ENCODE measurements around the gene HMGXB4.
"Not testable (repeated sequence)": the region's sequence is repeated elsewhere in the genome, so short reads cannot be mapped to it uniquely, and the experiment has no call there.

The HMGXB4 gene

DNA sequence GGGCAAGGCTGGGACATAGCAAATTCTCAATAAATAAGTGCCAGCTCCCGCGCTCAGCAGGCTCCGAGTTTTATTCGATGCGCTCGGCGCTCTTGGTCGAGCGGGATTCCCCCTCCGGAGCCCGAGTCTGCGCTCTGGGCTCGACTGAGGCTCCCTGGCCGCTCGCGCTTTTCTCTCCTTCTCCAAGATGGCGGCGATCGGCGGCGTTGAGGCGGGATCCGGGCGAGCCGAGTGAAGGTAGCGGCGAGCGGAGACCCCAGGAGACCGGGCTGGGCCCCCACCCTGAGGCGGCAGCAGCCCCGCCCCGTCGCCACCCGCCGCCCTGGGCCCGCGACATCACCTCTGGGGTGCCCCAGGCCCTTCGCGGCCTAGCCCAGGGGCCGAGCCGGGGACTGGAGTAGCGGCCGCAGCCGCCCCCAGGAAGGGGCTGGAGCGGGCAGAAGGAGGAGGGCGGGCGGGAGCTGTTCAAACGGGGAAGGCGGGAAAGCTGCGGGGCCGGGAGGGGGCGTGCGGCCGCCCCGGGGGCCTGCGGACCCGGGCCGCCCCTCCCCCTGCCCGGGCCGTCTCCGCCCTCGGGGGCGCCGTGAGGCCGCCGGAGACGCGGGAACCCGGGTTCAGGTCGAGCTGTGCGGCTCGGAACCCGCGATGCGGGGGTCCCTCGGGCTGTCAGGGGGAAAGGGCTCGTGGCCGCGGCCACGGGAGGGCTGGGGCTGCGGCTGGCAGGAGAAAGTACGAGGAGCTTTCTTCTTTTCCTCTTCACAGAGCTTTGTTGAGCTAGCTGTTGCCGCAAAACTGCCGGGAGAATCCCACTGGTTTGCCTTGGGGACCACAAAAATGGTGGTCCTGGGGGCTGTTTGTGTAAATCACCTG lies at the start of gene HMGXB4:
HMGXB4 (plus strand) TSS at position 173 of the 870 bp plus-strand sequence. CDS start 4,898 bp downstream, outside the sequence.
- FAIRE-seq (no peak), DNase-seq (ENCODE audit: insufficient read length, low spot score) (peak; percentile 79)

DNA sequence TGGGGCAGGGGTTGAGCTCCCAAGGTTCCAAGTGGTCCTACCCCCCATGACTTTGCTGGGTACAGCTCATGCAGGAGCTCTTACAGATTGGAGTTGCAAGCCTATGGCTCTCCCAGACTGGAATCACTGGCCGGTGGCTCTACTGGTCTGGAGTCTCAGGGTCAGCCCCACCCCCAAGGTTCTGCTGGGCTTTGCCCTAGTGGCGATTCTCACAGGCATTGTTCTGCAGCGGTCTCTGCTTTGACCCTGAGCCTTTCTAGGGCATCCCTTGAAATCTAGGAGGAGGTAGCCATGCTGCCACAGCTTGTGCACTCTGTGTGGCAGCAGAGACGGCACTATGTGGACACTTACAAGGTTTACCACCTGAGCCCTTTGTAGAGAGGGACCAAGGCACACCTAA lies 49.3 kb upstream of the HMGXB4 start:
- FAIRE-seq (no peak), DNase-seq (ENCODE audit: insufficient read length, low spot score) (no peak)

- no peak for FAIRE-seq
- no peak for DNase-seq (ENCODE audit: insufficient read length, low spot score)
Measured at GRCh38 chr22:35209203-35209602, 48.1 kb upstream of the HMGXB4 start.

GRCh38 chr22:35212009-35212408 lies 45.3 kb upstream of the HMGXB4 start:
- FAIRE-seq (no peak), DNase-seq (ENCODE audit: insufficient read length, low spot score) (no peak)

GRCh38 chr22:35212996-35213395 lies 44.3 kb upstream of the HMGXB4 start:
- FAIRE-seq, result no peak
- no peak for DNase-seq (ENCODE audit: insufficient read length, low spot score)

GRCh38 chr22:35214968-35215367 lies 42.3 kb upstream of the HMGXB4 start:
- FAIRE-seq (no peak), DNase-seq (ENCODE audit: insufficient read length, low spot score) (no peak)

DNA sequence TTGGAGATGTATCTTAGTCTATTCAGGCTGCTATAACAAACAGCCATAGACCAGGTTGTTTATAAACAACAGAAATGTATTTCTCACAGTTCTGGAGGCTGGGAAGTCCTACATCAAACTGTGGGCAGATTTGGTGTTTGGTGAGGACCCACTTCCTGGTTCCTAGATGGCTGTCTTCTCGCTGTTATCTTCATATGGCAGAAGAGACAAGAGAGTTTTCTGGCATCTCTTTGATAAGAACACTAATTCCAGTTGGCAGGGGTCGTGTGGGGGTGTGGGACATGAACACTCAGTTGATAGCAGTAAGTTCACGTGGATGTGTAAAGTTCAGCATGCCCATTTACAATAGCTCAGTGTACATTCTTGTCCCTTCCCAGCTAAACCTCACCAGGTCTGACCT lies 41.3 kb upstream of the HMGXB4 start:
- FAIRE-seq, result no peak
- no peak for DNase-seq (ENCODE audit: insufficient read length, low spot score)

- DNase-seq (ENCODE audit: insufficient read length, low spot score), result no peak
Measured at GRCh38 chr22:35217527-35217926, 39.8 kb upstream of the HMGXB4 start.

DNA sequence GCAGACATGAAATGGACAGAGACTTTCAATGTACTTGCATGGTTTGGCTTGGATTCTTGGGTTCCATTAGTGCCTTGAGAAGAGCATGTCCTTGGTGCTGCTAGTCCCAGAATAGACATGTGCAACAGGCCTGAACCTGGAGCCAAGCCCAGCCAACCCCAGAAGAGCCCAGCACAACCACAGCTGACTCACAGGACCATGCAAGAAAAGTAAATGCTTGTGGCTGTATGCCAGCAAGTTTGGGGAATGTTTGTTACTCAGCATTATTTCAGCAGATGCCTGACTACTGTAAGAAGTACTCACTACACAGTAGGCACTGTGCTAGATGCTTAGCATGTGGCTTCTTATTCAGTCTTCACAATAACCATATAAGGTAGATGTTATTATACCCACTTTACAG lies 39.2 kb upstream of the HMGXB4 start:
- no peak for DNase-seq (ENCODE audit: insufficient read length, low spot score)
- FAIRE-seq, result no peak

More at GRCh38 chr22:35217527-35217926, 39.8 kb upstream of the HMGXB4 start:
- no peak for FAIRE-seq

- no peak for FAIRE-seq
- peak; percentile 62 for DNase-seq (ENCODE audit: insufficient read length, low spot score)
Measured at GRCh38 chr22:35219012-35219411, 38.3 kb upstream of the HMGXB4 start.

- DNase-seq (ENCODE audit: insufficient read length, low spot score), result no peak
- no peak for FAIRE-seq
Measured at GRCh38 chr22:35220221-35220620, 37.1 kb upstream of the HMGXB4 start.

- DNase-seq (ENCODE audit: insufficient read length, low spot score), result no peak
- FAIRE-seq, result no peak
Measured at GRCh38 chr22:35225010-35225409, 32.3 kb upstream of the HMGXB4 start.

GRCh38 chr22:35226958-35227647 lies 30.2 kb upstream of the HMGXB4 start:
- FAIRE-seq (no peak), DNase-seq (ENCODE audit: insufficient read length, low spot score) (no peak)

DNA sequence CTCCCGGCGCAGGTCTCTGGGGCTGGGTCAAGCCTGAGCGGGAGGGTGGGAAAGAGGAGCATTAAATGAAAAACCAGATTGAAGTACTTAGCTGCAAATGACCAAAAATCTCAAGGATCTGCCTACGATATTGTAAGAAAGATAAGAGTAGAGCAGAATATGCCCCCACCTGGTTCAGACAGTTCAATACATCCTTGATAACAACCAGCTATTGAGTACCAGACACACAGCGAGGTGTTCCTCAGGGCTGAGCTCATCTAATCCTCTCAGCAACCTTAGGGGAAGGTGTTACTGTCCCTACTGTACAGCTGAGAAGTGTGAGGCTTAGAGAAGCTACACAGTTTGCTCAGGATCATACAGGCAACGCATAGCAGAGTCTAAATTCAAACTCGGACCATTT lies 27.4 kb upstream of the HMGXB4 start:
- DNase-seq (ENCODE audit: insufficient read length, low spot score) (no peak), FAIRE-seq (no peak)

DNA sequence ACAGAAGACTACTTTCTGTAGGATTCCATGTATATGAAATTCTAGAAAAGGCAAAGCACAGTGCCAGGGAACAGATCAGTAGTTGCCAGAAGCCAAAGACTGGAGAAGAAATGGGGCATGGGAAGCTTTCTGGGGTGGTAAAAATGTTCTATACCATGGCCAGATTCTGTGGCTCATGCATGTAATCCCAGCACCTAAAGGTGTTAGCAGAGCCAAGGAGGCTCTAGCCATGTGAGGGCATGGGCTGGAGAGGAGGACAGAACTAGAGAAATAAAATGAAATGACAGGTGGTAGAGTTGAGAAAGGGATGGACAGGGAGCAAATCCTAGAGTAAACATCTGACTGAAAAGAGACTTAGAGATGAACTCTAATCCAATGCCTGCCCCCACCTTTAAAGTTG lies 26.9 kb upstream of the HMGXB4 start:
- DNase-seq (ENCODE audit: insufficient read length, low spot score) (no peak), FAIRE-seq (no peak)

DNA sequence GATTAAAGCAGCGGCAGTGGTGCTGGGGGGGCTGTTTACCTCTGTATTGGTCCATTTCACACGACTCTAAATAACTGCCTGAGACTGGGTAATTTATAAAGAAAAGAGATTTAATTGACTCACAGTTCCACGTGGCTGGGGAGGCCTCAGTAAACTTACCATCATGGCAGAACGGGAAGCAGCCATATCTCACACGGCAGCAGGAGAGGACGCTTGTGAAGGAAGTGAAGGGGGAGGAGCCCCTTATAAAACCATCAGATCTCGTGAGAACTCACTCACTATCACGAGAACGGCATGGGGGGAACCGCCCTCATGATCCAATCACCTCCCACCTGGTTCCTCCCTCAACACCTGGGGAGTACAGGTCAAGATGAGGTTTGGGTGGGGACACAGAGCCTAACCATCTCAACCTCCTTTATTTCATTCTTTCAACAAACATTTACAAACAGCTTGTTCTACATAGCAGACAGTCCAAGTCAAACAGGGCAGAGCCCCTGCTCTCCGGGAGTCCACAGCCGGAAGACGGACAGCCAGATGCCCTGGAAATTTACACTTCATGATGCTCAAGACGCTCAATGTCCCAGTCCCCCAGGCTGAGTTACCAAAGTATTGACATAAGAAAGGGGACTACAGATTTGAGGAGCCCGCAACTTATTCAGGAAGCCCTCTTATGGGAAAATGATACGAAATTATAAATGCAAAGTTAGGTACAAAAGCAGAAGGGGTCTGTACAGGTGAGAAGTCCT lies 26.3 kb upstream of the HMGXB4 start:
- DNase-seq (ENCODE audit: insufficient read length, low spot score), result no peak
- FAIRE-seq, result no peak

DNA sequence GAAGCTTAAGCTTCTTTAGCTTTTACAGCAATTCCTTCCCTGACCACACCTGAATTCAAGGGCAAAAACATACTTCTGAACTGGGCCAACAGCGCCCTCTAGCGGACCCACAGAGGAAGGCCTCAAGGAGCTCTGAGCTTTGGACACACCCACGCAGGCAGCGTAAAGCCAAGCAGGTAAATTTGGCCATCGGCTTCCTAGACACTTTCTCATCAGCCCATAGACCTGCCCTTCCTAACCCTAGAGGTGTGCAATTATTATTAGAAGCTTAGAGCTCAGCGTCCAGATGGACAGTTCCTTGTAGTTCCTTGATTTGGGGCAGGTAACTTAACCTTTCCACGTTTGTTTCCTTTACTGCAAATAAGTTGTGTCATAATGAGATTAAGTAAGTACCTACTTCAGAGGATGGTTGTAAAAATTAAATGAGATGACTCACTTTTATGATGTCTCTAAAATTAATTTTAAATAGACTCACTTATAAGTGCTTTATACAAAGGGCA lies 25.7 kb upstream of the HMGXB4 start:
- DNase-seq (ENCODE audit: insufficient read length, low spot score) (peak; percentile 53), FAIRE-seq (no peak)

- DNase-seq (ENCODE audit: insufficient read length, low spot score); FAIRE-seq: not testable (repeated sequence)
Measured at GRCh38 chr22:35238749-35239148, 18.5 kb upstream of the HMGXB4 start.

DNA sequence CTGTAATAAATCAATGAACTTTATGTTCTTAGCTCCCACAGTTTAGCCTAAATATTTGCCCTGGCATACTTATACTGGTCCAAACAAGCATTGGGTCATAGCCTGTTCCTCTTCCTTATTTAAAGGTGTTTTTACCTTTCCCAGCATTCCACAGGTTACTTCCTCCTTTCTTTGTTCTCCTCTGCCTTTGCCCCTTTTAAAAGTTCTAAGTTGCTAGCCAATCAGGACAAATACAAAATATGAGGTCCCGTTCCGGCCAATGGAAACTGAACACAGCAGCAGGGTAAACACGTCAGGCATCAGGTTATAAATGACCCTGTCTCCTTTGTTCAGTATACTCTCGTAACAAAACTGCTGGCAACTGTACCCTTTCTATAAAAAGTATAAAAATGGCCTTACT lies 12.8 kb upstream of the HMGXB4 start:
- not testable (repeated sequence) for DNase-seq (ENCODE audit: insufficient read length, low spot score); FAIRE-seq

- FAIRE-seq (no peak), DNase-seq (ENCODE audit: insufficient read length, low spot score) (no peak)
Measured at GRCh38 chr22:35250156-35250555, 7.1 kb upstream of the HMGXB4 start.

- no peak for DNase-seq (ENCODE audit: insufficient read length, low spot score)
- no peak for FAIRE-seq
Measured at GRCh38 chr22:35253946-35254345, 3.3 kb upstream of the HMGXB4 start.

Data from HTR-8/SVneo (cell line).